ENCODE data around the gene ZBTB42. TPM values are rescaled to one million over a fixed set of nuclear protein-coding genes. Genes with fewer than 3 reads are reported as not detected.
A peak's percentile ranks its signal among the peaks of the same experiment; 100 is the strongest.

ZBTB42 gene
- polyA plus RNA-seq, 3 donors, result 0.49 to 1.0 (median 0.68) TPM

DNA sequence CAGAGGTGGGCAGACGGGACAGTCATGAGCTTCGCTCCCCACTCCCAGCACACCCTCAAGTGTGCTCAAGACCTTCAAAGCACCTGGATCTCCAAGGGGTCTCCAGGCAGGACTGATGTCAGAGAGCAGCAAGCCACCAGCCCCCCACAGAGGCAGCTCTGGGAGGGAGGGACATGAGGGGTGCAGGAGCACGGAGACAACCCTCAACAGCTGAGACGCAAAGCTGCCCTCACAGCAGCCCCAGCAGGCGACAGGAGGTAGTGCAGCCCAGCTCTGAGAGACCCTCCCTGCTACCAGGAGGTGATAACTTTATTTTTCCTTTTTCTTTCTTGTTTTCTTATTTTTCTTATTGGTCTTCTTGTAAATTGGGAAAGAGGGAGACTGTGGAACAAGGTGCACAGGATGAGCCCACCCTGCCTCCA lies 30.0 kb upstream of the ZBTB42 start:
- no peak for DNase-seq
- Mint-ChIP-seq H3K27me3 (ENCODE audit: low read depth in 3 of 3) (no peaks in the 10 kb centered on the region), H3K4me1 (peaks cover 6% of the 10 kb centered on the region), H3K4me3 (no peak overlapping the region), H3K9me3 (peaks cover 4 to 25% (median 12%) of the 10 kb centered on the region in 7 donors), H3K27ac (peak overlapping the region in 3 of 7 donors; percentile 3 to 26 (median 7)), H3K36me3 (peaks cover 39 to 60% of the 10 kb centered on the region in 2 donors)
- WGBS (ENCODE audit: insufficient coverage), result no CpG with 5 or more reads among the region's 5 CpGs
- Histone ChIP-seq H3K36me3 (replicated peaks in 1 of 2; ENCODE audit: control insufficient read depth in 1 of 2, insufficient read depth in 2 of 2, low read length in 2 of 2) (peaks cover 46 to 63% of the 10 kb centered on the region in 2 donors), H3K4me3 (replicated peaks in 1 of 3; ENCODE audit: low read depth in 2 of 3, low read length in 3 of 3) (no peak overlapping the region), H3K27me3 (ENCODE audit: control insufficient read depth in 2 of 2, insufficient read depth in 2 of 2, low read length in 2 of 2) (no peaks in the 10 kb centered on the region), H2AFZ (ENCODE audit: insufficient read depth, low read depth, low read length, poor library complexity, severe bottlenecking) (no peak overlapping the region), H3K4me2 (replicated peaks; ENCODE audit: extremely low read depth, low read length, poor library complexity, severe bottlenecking) (no peak overlapping the region), H3K27ac (ENCODE audit: low read depth in 1 of 2, low read length in 2 of 2) (no peak overlapping the region), H3K9me3 (replicated peaks in 1 of 2; ENCODE audit: control insufficient read depth in 1 of 2, insufficient read depth in 1 of 2, low read length in 2 of 2) (peaks cover 7 to 11% of the 10 kb centered on the region in 2 donors), H3K9ac (ENCODE audit: insufficient read depth, low read length, poor library complexity, severe bottlenecking) (no peak overlapping the region), H3K79me2 (ENCODE audit: insufficient read depth, low read length) (no peaks in the 10 kb centered on the region), H4K20me1 (ENCODE audit: insufficient read depth, low read length) (peaks cover 56% of the 10 kb centered on the region), H3K4me1 (ENCODE audit: control insufficient read depth in 1 of 2, insufficient read depth in 2 of 2, low read length in 2 of 2) (peaks cover 0 to 9% of the 10 kb centered on the region in 2 donors)
- peak; percentile 56 for TF ChIP-seq CTCF (IDR thresholded peaks at IDR 0.05)
- intact Hi-C loops (cut with micrococcal nuclease), result no loop called here

GRCh38 chr14:104771374-104771773 lies 29.5 kb upstream of the ZBTB42 start:
- Histone ChIP-seq H3K79me2 (ENCODE audit: insufficient read depth, low read length) (no peaks in the 10 kb centered on the region), H3K4me1 (ENCODE audit: control insufficient read depth in 1 of 2, insufficient read depth in 2 of 2, low read length in 2 of 2) (peaks cover 0 to 9% of the 10 kb centered on the region in 2 donors), H3K4me3 (replicated peaks in 1 of 3; ENCODE audit: low read depth in 2 of 3, low read length in 3 of 3) (no peak overlapping the region), H2AFZ (ENCODE audit: insufficient read depth, low read depth, low read length, poor library complexity, severe bottlenecking) (no peak overlapping the region), H3K27me3 (ENCODE audit: control insufficient read depth in 2 of 2, insufficient read depth in 2 of 2, low read length in 2 of 2) (no peaks in the 10 kb centered on the region), H3K27ac (ENCODE audit: low read depth in 1 of 2, low read length in 2 of 2) (no peak overlapping the region), H3K4me2 (replicated peaks; ENCODE audit: extremely low read depth, low read length, poor library complexity, severe bottlenecking) (no peak overlapping the region), H3K9me3 (replicated peaks in 1 of 2; ENCODE audit: control insufficient read depth in 1 of 2, insufficient read depth in 1 of 2, low read length in 2 of 2) (peaks cover 7 to 11% of the 10 kb centered on the region in 2 donors), H4K20me1 (ENCODE audit: insufficient read depth, low read length) (peaks cover 61% of the 10 kb centered on the region), H3K9ac (ENCODE audit: insufficient read depth, low read length, poor library complexity, severe bottlenecking) (no peak overlapping the region), H3K36me3 (replicated peaks in 1 of 2; ENCODE audit: control insufficient read depth in 1 of 2, insufficient read depth in 2 of 2, low read length in 2 of 2) (peaks cover 47 to 63% of the 10 kb centered on the region in 2 donors)
- intact Hi-C loops (cut with micrococcal nuclease), result no loop called here
- Mint-ChIP-seq H3K4me1 (peaks cover 6% of the 10 kb centered on the region), H3K9me3 (peaks cover 2 to 25% (median 12%) of the 10 kb centered on the region in 7 donors), H3K27me3 (ENCODE audit: low read depth in 3 of 3) (no peaks in the 10 kb centered on the region), H3K36me3 (peaks cover 39 to 64% of the 10 kb centered on the region in 2 donors), H3K27ac (no peak overlapping the region), H3K4me3 (no peak overlapping the region)
- WGBS (ENCODE audit: insufficient coverage), result 92% methylated on average over 4 of the region's 4 CpGs
- DNase-seq, result no peak
- TF ChIP-seq CTCF (IDR thresholded peaks at IDR 0.05), result no peak

Data from CD14-positive monocyte (primary cell).